ENCODE results near the gene ACLY. TPM values are rescaled to one million over a fixed set of nuclear protein-coding genes. Genes with fewer than 3 reads are reported as not detected.

The ACLY gene
- total RNA-seq, 1 experiment from 2014 or later: 279 TPM

GRCh38 chr17:41915566-41915965, 3.2 kb downstream of the ACLY start:
- H3K9ac ChIP-seq (ENCODE audit: extremely low read depth, insufficient read length, low read length): no peak overlapping the region
- H4K91ac ChIP-seq (ENCODE audit: insufficient read length, low read depth, low read length): no peak overlapping the region
- H3K23ac ChIP-seq (ENCODE audit: insufficient read length, low read depth, low read length): no peak overlapping the region
- TF ChIP-seq, protein P1, sequence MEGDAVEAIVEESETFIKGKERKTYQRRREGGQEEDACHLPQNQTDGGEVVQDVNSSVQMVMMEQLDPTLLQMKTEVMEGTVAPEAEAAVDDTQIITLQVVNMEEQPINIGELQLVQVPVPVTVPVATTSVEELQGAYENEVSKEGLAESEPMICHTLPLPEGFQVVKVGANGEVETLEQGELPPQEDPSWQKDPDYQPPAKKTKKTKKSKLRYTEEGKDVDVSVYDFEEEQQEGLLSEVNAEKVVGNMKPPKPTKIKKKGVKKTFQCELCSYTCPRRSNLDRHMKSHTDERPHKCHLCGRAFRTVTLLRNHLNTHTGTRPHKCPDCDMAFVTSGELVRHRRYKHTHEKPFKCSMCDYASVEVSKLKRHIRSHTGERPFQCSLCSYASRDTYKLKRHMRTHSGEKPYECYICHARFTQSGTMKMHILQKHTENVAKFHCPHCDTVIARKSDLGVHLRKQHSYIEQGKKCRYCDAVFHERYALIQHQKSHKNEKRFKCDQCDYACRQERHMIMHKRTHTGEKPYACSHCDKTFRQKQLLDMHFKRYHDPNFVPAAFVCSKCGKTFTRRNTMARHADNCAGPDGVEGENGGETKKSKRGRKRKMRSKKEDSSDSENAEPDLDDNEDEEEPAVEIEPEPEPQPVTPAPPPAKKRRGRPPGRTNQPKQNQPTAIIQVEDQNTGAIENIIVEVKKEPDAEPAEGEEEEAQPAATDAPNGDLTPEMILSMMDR (conservative IDR thresholded peaks at IDR 0.05): no peak
- peaks cover 8% of the 10 kb centered on the region; the same call in 1 of the 2 replicates for H3K4me1 ChIP-seq (ENCODE audit: insufficient read depth, low read length)
- DNase-seq: no peak
- no peak overlapping the region for H3K4ac ChIP-seq (ENCODE audit: low read depth, low read length)
- Mint-ChIP-seq H3K36me3 (ENCODE audit: insufficient read depth in 1 of 3, low read depth in 3 of 3) (peaks cover 35 to 47% (median 41%) of the 10 kb centered on the region in 3 experiments; a peak in 6 of 7 replicates), H3K27ac (peak overlapping the region; percentile 45 to 93 (median 88)), H3K27me3 (ENCODE audit: low read depth) (no peaks in the 10 kb centered on the region), H3K4me1 (peaks cover 43 to 50% of the 10 kb centered on the region in 2 experiments), H3K4me3 (peak overlapping the region; percentile 39 to 90), H3K9me3 (no peaks in the 10 kb centered on the region)
- no peak overlapping the region for H2BK15ac ChIP-seq (ENCODE audit: low read depth, low read length)
- H2AK5ac ChIP-seq (ENCODE audit: insufficient read length, low read length): no peak overlapping the region
- no peak overlapping the region for H3K18ac ChIP-seq (ENCODE audit: insufficient read length, low read depth, low read length)
- H3K79me1 ChIP-seq (ENCODE audit: insufficient read depth, low read depth, low read length, poor library complexity, severe bottlenecking): peaks cover 13% of the 10 kb centered on the region
- no peaks in the 10 kb centered on the region for H3K27me3 ChIP-seq (ENCODE audit: insufficient read depth, low read length)
- peaks cover 53% of the 10 kb centered on the region for H3K79me2 ChIP-seq (ENCODE audit: insufficient read depth, low read length)
- H2BK5ac ChIP-seq (ENCODE audit: insufficient read length, low read length): no peak overlapping the region
- H3K23me2 ChIP-seq (ENCODE audit: insufficient read length, low read depth, low read length, poor library complexity, severe bottlenecking): peaks cover 11% of the 10 kb centered on the region
- no peaks in the 10 kb centered on the region for H3K9me3 ChIP-seq (ENCODE audit: control insufficient read depth, low read depth, low read length)
- no peak overlapping the region for H2BK120ac ChIP-seq (ENCODE audit: low read depth, low read length, poor library complexity, severe bottlenecking)
- no peak overlapping the region for H3K14ac ChIP-seq (ENCODE audit: insufficient read depth, low read length)
- H3K27ac ChIP-seq (ENCODE audit: insufficient read length, low read depth, low read length): no peak overlapping the region
- H2BK20ac ChIP-seq (ENCODE audit: low read depth, low read length, poor library complexity, severe bottlenecking): no peak overlapping the region
- H2BK12ac ChIP-seq (ENCODE audit: insufficient read length, low read depth, low read length): no peak overlapping the region
- no peak overlapping the region for H3T11ph ChIP-seq (ENCODE audit: low read length)
- H4K8ac ChIP-seq (replicated peaks; ENCODE audit: insufficient read length, low read depth, low read length): no peak overlapping the region
- H2AFZ ChIP-seq (ENCODE audit: low read length): no peak overlapping the region
- H3K56ac ChIP-seq (ENCODE audit: insufficient read length, low read depth, low read length): no peak overlapping the region
- H4K5ac ChIP-seq (ENCODE audit: insufficient read length, low read depth, low read length): no peak overlapping the region
- WGBS (ENCODE audit: extremely low coverage, insufficient read length, low lambda C conversion rate): no CpG with 5 or more reads among the region's 2 CpGs
- peaks cover 11% of the 10 kb centered on the region for H4K20me1 ChIP-seq (ENCODE audit: control insufficient read depth, insufficient read depth, insufficient read length)
- H3K4me2 ChIP-seq (ENCODE audit: insufficient read depth, insufficient read length, low read length): peak overlapping the region; percentile 26

Measured in H9 (cell line).